ENCODE results near the gene UBE3B.

DNA sequence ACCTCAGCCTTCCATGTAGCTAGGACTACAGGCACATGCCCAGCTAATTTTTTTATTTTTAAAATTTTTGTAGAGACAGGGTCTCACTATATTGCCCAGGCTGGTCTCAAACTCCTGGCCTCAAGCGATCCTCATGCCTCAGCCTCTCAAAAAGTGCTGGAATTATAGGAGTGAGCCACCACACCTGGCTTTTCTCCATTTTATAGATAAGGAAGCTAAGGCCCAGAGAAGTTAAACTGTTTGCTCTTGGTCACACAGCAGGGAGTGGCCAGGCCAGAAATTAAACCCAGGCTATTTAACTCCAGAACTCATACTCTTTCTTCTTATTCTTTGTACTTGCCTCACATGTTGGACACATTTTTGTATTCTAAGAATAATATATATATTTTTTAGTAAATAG lies 16.5 kb downstream of the UBE3B start:
- TF ChIP-seq, protein P1, sequence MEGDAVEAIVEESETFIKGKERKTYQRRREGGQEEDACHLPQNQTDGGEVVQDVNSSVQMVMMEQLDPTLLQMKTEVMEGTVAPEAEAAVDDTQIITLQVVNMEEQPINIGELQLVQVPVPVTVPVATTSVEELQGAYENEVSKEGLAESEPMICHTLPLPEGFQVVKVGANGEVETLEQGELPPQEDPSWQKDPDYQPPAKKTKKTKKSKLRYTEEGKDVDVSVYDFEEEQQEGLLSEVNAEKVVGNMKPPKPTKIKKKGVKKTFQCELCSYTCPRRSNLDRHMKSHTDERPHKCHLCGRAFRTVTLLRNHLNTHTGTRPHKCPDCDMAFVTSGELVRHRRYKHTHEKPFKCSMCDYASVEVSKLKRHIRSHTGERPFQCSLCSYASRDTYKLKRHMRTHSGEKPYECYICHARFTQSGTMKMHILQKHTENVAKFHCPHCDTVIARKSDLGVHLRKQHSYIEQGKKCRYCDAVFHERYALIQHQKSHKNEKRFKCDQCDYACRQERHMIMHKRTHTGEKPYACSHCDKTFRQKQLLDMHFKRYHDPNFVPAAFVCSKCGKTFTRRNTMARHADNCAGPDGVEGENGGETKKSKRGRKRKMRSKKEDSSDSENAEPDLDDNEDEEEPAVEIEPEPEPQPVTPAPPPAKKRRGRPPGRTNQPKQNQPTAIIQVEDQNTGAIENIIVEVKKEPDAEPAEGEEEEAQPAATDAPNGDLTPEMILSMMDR (IDR thresholded peaks at IDR 0.05), result no peak
- no peak for TF ChIP-seq EZH2 (IDR thresholded peaks at IDR 0.05)
- TF ChIP-seq EZH2phosphoT487 (IDR thresholded peaks at IDR 0.05), result no peak
